Endometrial microvascular endothelial cells (primary cell): ENCODE data around the gene KIF3B. TPM values are rescaled to one million over a fixed set of nuclear protein-coding genes. Genes with fewer than 3 reads are reported as not detected.
"Not testable (repeated sequence)": the region's sequence is repeated elsewhere in the genome, so short reads cannot be mapped to it uniquely, and the experiment has no call there.

Source experiments
- in situ Hi-C: cut with HindIII; loops from 2 replicates; pipeline ENCODE4 v1.10.0; 2017; ENCODE audit warnings: low sequenced_read_pairs, low pct_unique_long_range_greater_than_20kb; ENCODE audit errors: inconsistent ontology term
- total RNA-seq: library from RNA; depleted of rRNA; stranded (reverse); fragments of >200 nt; gene quantifications from one replicate; pipeline ENCODE4 v1.2.3, GENCODE V29; 2015; ENCODE audit errors: inconsistent ontology term

Gene KIF3B
- total RNA-seq, 1 donor from 2014 or later = 16.2 TPM

DNA sequence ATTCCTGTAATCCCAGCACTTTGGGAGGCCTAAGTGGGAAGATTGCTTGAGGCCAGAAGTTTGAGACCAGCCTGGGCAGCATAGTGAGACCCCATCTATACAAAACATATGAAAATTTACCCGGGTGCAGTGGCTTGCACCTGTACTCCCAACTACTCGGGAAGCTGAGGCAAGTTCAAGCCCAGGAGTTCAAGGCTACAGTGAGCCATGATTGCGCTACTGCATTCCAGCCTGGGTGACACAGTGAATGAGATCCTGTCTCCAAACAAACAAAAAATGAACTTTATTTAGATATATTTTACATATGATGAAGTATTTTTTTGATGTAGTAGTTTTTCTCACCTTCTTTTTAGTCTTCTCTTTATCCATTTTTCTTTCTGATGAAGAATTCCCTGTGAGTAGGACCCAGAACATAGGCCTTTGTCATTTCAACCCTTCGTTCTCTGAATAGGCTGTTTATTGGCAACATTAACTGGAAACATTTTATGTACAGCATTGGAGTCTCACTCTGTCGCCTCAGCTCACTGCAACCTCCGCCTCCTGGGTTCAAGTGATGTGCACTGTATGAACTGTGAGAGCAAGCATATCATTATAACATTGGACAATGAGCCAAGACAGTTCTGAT, 10.9 kb downstream of the KIF3B start:
- in situ Hi-C loops = no loop called here

DNA sequence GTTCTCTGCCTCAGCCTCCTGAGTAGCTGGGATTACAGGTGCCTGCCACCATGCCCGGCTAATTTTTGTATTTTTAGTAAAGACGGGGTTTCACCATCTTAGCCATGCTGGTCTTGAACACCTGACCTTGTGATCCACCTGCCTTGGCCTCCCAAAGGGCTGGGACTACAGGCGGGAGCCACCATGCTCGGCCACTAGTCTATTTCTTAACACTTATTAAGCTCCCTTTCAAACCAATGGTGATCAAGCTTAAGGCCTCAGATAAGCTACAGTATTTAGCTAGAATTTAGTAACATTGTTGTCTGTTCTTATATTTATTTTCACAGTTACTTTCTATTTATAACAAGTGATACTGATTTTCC, 11.8 kb downstream of the KIF3B start:
- in situ Hi-C loops = not testable (repeated sequence)

DNA sequence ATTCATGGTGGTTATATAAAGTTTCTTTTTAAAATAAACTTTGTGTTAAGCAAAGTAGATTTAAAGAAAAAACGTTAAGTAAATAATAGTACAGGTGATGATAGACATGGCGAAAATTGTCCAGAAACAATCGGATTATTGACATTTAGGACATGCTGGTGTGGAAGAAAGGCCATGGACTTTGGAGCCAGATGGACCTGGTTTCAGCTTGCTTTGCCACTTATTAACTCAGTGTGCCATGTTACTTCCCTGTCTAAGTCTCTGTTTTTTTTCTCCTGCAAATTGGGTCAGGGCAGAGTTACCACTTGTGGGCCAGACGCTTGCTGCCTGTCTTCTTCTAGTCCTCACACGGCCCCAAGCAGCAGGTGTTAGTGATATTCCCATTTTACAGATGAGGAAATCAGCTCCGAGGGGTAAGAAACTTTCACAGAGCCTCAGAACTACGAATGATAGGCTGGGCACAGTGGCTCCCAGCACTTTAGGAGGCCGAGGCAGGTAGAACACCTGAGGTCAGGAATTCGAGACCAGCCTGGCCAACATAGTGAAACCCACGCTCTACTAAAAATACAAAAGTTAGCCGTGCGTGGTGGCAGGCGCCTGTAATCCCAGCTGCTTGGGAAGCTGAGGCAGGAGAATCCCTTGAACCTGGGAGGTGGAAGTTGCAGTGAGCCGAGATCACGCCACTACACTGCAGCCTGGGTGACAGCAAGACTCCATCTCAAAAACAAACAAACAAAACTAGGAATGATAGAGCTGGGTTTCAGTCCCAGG, 12.4 kb downstream of the KIF3B start:
- in situ Hi-C loops = no loop called here

DNA sequence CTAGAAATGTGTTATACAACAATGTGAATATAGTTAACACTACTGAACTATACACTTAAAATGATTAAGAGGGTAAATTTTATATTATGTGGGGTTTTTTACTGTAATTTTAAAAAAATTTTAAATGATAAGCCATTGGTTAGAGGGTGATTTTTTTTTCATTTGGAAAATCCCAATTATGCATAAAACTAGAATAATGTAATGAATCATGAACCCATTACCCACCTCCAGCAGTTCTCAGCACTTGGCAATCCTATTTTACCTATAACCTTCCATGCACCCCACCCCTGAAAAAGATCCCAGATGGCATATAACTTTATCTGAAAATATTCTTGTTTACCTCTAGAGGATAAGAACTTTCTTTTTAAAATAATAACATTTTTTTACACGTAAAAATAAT, 13.7 kb downstream of the KIF3B start:
- in situ Hi-C loops = no loop called here

DNA sequence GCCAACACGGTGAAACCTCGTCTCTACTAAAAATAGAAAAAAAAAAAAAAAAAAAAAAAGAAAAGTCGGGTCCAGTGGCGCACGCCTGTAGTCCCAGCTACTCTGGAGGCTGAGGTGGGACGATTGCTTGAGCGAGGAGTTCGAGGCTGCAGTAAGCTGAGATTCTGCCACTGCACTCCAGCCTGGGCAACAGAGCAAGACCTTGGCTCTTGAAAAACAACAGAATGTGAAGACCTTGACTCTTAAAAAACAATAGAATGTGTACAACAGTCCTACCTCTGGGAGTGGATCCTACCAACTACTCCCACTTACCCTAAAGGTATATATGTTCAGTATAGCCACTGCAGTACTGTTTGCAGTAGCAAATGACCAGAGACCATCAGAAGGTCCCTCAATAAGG, 15.1 kb downstream of the KIF3B start:
- in situ Hi-C loops = no loop called here

DNA sequence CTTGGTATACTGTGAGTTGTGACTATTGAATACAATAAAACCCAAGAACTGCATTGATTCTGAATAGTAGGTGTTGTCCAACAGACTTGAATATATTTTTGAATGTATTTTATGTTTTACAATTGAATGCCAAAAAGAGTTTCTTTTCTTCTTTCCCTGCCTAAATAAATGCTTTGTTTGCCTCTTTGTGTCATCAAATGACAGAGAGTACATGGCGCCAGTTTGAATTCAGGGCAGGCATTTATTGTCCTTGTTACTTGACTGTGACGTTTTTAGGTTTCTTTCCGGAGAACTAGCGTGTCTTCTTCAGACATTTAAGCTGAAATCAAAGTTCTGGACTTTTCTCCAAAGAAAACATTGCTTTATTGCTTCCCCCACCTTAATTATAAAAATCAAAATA, 16.6 kb downstream of the KIF3B start:
- in situ Hi-C loops = no loop called here

DNA sequence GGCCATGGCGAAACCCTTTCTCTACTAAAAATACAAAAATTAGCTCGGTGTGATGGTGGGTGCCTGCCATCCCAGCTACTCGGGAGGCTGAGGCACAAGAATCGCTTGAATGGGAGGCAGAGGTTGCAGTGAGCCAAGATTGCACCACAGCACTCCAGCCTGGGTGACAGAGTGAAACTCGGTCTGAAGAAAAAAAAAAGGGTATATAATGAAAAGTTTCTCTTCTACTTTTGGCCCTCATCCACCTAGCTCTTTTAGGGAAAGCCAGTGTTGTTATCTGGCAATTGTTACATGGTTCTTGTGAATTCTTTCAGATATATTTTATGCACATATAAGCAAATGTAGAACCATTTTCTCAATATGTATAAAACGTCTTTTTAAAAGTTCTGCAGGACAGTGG, 19.0 kb downstream of the KIF3B start:
- in situ Hi-C loops = no loop called here

DNA sequence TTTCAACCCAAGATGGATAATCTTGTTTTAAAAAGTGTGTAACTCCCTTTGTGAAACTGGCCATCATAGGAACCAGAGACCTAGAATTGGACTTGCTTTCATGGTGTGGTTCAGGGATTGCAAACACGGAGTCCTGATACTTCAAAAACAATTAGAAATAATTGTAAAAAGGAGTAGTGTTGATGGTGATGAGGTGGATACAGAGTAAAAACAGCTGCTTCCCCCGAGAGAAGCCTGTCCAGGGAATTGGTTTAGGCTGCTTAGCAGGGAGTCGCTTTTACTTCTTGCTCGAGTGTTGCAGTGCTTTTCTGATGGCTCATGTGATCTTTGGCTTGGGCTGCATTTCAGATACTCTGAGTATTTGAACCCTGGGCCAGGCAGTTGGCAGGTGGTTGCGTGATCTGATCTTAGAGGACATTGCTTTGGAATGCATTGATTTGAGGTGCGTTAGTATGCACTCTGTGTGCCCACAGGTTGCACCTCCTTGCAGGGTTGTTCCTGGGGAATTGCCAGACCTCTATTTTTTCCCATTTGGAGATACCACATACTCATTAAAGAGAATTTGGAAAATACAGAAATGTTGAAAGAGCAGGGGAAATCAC, 19.5 kb downstream of the KIF3B start:
- in situ Hi-C loops = no loop called here

DNA sequence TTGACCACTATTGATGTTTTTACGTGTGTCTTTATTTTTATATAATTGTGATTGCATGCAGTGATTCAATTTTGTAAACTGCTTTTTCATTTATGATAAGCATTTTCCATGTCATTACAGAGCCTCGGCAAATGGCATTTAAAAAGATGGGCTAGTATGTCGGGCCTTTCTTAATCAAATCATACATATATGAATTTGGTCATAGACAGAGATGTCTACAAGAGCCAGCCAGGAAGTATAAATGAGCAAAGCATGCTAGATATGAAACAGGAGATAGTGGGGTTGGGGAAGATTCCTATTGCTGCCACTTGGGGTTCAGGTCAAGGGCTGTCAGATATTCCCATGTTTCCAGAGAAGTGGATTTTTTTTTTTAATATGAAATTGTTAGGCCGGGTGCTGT, 20.0 kb downstream of the KIF3B start:
- in situ Hi-C loops = no loop called here

DNA sequence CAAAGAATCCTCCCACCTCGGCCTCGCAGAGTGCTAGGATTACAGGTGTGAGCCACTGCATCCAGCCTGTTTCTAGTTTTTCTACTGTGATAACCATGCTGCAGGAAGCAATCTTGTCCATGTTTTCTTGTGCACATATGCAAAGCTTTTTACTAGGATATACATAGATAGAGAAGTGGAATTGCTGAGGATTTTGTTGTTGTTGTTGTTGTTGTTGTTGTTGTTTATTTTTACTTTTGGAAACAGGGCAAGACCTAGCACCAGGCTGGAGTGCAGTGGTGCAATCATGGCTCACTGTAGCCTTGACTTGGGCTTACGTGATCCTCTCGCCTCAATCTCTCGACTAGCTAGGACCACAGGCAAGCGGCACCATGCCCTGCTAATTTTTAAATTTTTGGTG, 23.2 kb downstream of the KIF3B start:
- in situ Hi-C loops = no loop called here

DNA sequence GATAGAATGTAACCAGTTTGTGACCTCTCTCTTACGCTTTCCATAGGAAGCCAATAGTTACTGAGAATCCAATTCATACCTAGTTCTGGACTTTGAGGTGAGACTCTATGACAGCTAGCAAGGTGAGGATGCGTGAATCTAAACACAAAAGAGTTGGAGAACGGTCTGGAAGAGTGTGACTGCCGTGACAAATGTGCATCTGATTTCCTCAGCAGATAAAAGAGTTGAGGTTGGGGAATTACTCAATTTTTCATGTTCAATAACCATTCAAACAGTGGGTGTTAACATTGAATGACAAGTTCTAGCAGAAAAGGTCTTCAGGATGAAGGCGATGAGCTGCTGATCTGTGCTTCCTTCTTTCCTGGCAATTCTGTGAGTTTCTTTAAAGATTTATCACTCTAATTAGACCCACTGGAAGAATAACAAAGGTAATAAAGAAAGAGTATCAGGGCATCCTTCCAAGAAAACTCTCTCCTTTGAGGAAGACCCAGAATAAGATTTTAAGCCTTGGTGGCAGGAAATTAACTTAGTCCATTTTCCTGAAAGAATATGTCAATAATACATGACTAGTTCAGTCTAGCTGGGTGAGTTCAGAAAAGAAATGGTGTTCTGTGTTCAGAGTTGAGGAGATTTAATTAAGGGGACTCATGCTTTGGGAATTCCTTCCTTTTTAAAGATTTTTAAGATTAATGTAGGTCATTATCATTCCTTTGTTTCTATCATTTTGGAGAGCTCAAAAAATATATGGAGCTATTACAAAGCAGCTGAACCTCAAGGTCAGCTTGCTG, 24.5 kb downstream of the KIF3B start:
- in situ Hi-C loops = no loop called here

DNA sequence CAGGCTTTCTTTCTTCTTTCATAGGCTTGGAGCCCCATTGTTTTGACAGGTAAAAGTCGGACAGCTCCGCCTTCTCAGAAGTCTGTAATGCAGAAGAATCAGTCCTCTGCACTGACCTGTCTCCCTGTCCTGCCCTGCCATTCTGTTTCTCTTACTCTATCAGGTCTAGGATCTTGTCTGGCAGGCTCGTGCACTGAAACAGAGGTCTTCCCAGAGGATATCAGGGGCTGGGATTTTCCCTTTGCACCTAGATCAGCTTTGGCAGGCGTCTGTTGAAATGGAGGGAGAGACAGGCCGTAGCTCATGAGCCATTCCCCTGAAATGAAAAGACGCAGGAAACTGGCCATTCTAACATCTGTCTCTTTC, 25.0 kb downstream of the KIF3B start:
- in situ Hi-C loops = no loop called here

DNA sequence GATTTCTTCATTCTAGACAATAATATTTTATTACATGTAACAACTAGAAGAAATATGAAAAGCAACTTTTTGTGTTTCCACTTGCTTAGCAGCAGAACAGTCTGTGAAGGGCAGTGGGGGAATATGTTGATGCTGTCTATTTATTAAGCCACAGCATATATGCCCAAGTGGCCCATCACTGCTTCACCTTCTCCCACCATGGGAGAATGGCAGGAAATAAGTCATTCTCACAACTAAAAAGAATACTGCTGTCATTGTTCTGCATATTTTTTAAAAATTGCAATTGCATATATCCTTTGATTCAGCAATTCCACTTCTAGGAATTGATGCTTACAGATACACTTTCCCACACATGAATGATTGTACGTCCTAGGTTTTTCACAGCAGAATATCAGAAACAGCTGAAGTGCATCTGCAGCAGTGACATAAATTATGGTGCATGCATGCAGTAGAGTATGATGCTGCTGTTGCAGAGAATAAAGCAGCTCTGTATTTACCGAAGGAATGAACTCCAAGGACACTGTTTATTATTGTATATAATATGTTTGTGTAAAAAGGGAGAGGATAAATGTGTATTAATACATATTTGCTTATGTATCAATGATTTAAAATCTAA, 26.8 kb downstream of the KIF3B start:
- in situ Hi-C loops = no loop called here

DNA sequence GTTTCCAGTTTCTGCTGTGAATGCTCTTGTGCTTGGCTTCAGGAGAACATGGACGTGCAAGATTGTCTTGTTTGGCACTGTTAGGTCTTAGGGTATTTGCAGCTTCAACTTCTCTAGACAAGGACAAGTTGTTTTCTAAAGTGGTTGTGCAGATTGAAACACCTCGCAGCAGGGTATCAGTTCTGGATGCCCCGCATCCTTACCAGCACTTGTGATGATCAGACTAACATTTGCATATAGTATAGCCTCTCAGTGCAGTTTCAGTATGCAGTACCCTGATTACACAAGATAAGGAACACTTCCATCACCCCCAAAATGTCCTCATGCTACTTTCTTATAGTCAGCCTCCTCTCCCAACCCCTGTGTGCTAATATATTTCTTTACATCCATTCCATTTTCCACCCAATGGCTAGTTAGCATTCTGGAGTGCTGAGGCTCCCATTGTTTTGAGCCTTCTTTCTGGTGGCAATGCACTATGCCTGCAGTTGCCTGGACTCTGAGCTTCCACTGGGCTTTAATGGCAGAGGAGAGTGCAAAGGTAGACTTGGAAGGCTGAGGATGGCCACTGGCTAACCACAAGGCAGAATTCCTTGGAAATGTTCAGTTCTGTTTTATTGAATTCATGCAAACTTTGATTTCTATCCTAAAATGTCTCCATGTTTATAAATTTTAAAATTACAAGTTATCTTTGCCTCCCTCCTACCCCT, 35.4 kb downstream of the KIF3B start:
- in situ Hi-C loops = no loop called here

DNA sequence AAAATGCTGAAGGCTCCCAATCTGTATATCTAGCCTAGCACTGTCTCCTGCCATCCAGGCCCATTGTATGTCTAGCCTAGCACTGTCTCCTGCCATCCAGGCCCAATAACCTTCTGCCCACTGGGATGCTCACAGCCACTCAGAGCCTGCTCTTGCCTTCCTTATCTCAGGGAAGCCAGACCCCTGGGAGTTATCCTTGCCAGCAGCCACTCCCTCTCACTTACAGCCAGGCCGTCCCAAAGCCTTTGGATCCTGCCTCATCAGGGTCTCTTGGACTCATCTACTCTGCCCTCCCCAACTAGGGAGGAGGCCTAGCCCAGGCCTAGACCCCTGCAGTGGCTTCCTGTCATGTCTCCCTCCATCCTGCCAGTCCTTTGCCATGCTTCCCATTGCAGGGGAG, 37.3 kb downstream of the KIF3B start:
- in situ Hi-C loops = no loop called here

DNA sequence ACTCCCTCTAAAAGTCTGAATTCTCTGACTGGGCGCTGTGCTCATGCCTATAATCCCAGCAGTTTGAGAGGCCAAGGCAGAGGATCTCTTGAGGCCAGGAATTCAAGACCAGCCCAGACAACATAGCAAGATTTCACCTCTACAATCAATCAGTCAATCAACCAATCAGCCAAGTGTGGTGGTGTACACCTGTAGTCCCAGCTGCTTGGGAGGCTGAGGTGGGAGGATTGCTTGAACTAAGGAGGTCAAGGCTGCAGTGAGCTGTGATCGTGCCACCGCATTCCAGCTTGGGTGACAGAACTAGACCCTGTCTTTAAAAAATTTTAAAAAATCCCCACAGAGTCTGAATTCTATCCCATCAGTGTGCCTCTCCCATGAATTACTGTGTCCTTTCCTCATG, 37.9 kb downstream of the KIF3B start:
- in situ Hi-C loops = no loop called here

DNA sequence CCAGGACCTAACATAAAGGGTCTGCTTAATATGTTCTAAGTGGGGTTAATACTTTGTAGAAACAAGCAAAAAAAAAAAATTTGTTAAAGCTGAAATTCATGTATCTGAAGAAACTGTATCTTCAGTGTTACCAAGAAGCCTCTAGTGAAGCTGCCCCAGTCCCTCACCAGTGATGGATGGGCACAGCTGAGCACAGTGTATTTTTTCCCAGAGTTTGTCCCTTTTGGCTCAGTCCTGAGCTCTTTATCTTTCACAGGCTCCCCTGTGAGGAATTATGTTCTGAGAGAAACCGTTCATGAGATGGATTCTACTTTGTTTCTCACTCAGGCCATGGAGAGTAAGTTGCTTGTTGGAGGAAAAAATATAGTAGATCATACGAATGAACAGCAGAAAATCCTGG, 38.4 kb downstream of the KIF3B start:
- in situ Hi-C loops = no loop called here

DNA sequence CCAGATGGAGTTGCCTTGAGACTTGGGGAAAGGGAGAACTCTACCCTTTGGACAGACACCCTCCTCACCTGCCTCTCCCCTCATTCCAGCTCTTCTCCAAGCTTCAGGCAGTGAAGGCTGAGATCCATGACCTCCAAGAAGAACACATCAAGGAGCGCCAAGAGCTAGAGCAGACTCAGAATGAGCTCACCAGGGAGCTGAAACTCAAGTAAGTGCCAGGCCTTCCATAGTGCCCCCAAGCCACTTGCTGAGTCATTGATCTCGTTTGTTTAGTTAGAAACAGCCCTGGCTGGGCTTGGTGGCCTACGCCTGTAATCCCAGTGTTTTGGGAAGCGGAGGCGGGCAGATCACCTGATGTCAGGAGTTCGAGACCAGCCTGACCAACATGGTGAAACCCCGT, 39.2 kb downstream of the KIF3B start:
- in situ Hi-C loops = no loop called here

DNA sequence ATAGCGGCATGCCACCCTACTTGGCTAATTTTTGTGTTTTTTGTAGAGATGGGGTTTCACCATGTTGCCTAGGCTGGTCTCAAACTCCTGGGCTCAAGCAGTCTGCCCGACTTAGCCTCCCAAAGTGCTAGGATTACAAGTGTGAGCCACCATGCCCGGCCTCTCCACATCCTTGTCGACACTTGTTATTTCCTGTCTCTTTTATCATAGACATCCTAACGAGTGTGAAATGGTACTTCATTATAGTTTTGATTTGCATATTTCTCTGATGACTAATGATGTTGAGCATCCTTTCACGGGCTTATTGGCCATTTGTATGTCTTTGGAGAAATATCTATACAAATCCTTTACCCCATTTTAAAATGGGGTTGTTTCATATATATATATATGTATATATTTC, 41.6 kb downstream of the KIF3B start:
- in situ Hi-C loops = no loop called here
